Upper lobe of left lung (tissue), 6 donors: Measurements from ENCODE around the gene IL1RAP. TPM values are rescaled to one million over a fixed set of nuclear protein-coding genes. Genes with fewer than 3 reads are reported as not detected.

Experiments
- ATAC-seq, 2 donors: fragments of 200-7000 bp; cut with Tn5 transposase; one replicate each; pipeline ENCODE4 v1.9.1; 2022; ENCODE audit warnings: mild to moderate bottlenecking in 2 of 2, moderate library complexity in 2 of 2; ENCODE audit not compliant: low FRiP score in 2 of 2
- DNase-seq, 2 donors: peaks; one replicate each; pipeline ENCODE4 v3.0.0-alpha.2; 2019 to 2020
- H3K27ac ChIP-seq, 4 donors: fragments of 200-600 bp; sonication (generic); one replicate each; pipeline ENCODE4 v1.5.1; 2016 to 2019
- H3K27me3 ChIP-seq, 4 donors: fragments of 200-600 bp; sonication (generic); one replicate each; pipeline ENCODE4 v1.5.1; 2017 to 2019
- H3K36me3 ChIP-seq, 4 donors: fragments of 200-600 bp; sonication (generic); one replicate each; pipeline ENCODE4 v1.5.1; 2016 to 2019
- H3K4me1 ChIP-seq, 4 donors: fragments of 200-600 bp; sonication (generic); one replicate each; pipeline ENCODE4 v1.5.1; 2018 to 2019
- H3K4me3 ChIP-seq, 4 donors: fragments of 200-600 bp; sonication (generic); one replicate each; pipeline ENCODE4 v1.5.1; 2017 to 2019; ENCODE audit warnings: mild to moderate bottlenecking in 2 of 4, moderate library complexity in 1 of 4
- H3K9me3 ChIP-seq, 4 donors: fragments of 200-600 bp; sonication (generic); one replicate each; pipeline ENCODE4 v1.5.1; 2018 to 2019
- CTCF ChIP-seq, 6 experiments: fragments of 450-650 bp in 4 of 6; fragments of 200-600 bp in 2 of 6; sonication (generic) in 2 of 6; IDR thresholded peaks; one replicate each; pipeline ENCODE4 v1.5.1; 2016 to 2019; ENCODE audit warnings: antibody characterized with exemption in 6 of 6
- EP300 ChIP-seq, 4 donors: sonication (generic); formaldehyde crosslinking; IDR thresholded peaks; one replicate each; pipeline ENCODE4 v1.5.1; 2017; ENCODE audit warnings: antibody characterized with exemption in 4 of 4, control low read depth in 2 of 4
- POLR2A ChIP-seq, 4 donors: fragments of 450-650 bp; IDR thresholded peaks; one replicate each; pipeline ENCODE4 v1.5.1; 2016 to 2017; ENCODE audit warnings: antibody characterized with exemption in 4 of 4, mild to moderate bottlenecking in 2 of 4
- POLR2AphosphoS5 ChIP-seq, 2 donors: sonication (generic); formaldehyde crosslinking; IDR thresholded peaks; one replicate each; pipeline ENCODE4 v1.5.1; 2017; ENCODE audit warnings: antibody characterized with exemption in 2 of 2
- WGBS, 2 donors: methylation state at CpG; one replicate each; pipeline ENCODE4 v1.1.5; 2017 to 2018; 5-methylcytosine and 5-hydroxymethylcytosine counted together
- total RNA-seq, 6 donors: library from RNA; depleted of rRNA in 4 of 6; stranded (reverse); fragments of >200 nt in 4 of 6; gene quantifications; one replicate each; pipeline versions ENCODE4 v1.1.0 to v1.2.1, GENCODE V29; 2016 to 2021
- donor health status: DM: no; HTN: no; CAD: no; lungs with moderate emphysema.
- donor health status: DM: no; HTN: yes; CAD: no; lungs with severe emphysema.

Gene IL1RAP
- total RNA-seq, 6 donors from 2014 or later, result 6.3 to 29.8 (median 22.7) TPM

GRCh38 chr3:190646996-190647395, 133.1 kb downstream of the IL1RAP start:
- Histone ChIP-seq H3K4me1 (no peaks in the 10 kb centered on the region), H3K27ac (no peak overlapping the region), H3K9me3 (no peaks in the 10 kb centered on the region), H3K4me3 (no peak overlapping the region), H3K36me3 (peaks cover 0 to 15% (median 0%) of the 10 kb centered on the region in 4 donors), H3K27me3 (no peaks in the 10 kb centered on the region)
- ATAC-seq, result no peak
- TF ChIP-seq CTCF (IDR thresholded peaks at IDR 0.05) (no peak), POLR2A (IDR thresholded peaks at IDR 0.05) (no peak), EP300 (IDR thresholded peaks at IDR 0.05) (no peak)
- WGBS, 2 donors, result 81 to 82% methylated on average over 2 of the region's 2 CpGs
- DNase-seq, result no peak

DNA sequence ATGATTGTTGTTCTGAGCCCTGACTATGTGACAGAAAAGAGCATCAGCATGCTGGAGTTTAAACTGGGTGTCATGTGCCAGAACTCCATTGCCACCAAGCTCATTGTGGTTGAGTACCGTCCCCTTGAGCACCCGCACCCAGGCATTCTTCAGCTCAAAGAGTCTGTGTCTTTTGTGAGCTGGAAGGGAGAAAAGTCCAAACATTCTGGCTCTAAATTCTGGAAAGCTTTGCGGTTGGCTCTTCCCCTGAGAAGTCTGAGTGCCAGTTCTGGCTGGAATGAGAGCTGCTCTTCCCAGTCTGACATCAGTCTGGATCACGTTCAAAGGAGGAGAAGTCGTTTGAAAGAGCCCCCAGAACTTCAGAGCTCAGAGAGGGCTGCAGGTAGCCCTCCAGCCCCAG, 142.0 kb downstream of the IL1RAP start:
- Histone ChIP-seq H3K36me3 (no peaks in the 10 kb centered on the region), H3K27me3 (no peaks in the 10 kb centered on the region), H3K4me3 (no peak overlapping the region), H3K27ac (no peak overlapping the region), H3K9me3 (no peaks in the 10 kb centered on the region), H3K4me1 (no peaks in the 10 kb centered on the region)
- DNase-seq, result no peak
- ATAC-seq, result no peak
- 80 to 92% methylated on average over 3 to 5 of the region's 5 CpGs for WGBS, 2 donors
- TF ChIP-seq POLR2AphosphoS5 (IDR thresholded peaks at IDR 0.05) (no peak), EP300 (IDR thresholded peaks at IDR 0.05) (no peak), POLR2A (IDR thresholded peaks at IDR 0.05) (no peak), CTCF (IDR thresholded peaks at IDR 0.05) (no peak)

GRCh38 chr3:190658106-190658505, 144.2 kb downstream of the IL1RAP start:
- Histone ChIP-seq H3K36me3 (no peaks in the 10 kb centered on the region), H3K27me3 (no peaks in the 10 kb centered on the region), H3K27ac (no peak overlapping the region), H3K4me3 (no peak overlapping the region), H3K9me3 (no peaks in the 10 kb centered on the region), H3K4me1 (no peaks in the 10 kb centered on the region)
- ATAC-seq (no peak), DNase-seq (no peak)
- 79 to 89% methylated on average over 1 of the region's 1 CpG for WGBS, 2 donors
- TF ChIP-seq CTCF (IDR thresholded peaks at IDR 0.05) (no peak), POLR2AphosphoS5 (IDR thresholded peaks at IDR 0.05) (no peak), EP300 (IDR thresholded peaks at IDR 0.05) (no peak), POLR2A (IDR thresholded peaks at IDR 0.05) (no peak)

GRCh38 chr3:190666821-190667220, 152.9 kb downstream of the IL1RAP start:
- Histone ChIP-seq H3K4me3 (no peak overlapping the region), H3K27me3 (no peaks in the 10 kb centered on the region), H3K36me3 (no peaks in the 10 kb centered on the region), H3K4me1 (no peaks in the 10 kb centered on the region), H3K9me3 (no peaks in the 10 kb centered on the region), H3K27ac (no peak overlapping the region)
- TF ChIP-seq CTCF (IDR thresholded peaks at IDR 0.05) (no peak), EP300 (IDR thresholded peaks at IDR 0.05) (no peak), POLR2AphosphoS5 (IDR thresholded peaks at IDR 0.05) (no peak), POLR2A (IDR thresholded peaks at IDR 0.05) (no peak)
- DNase-seq (no peak), ATAC-seq (no peak)
- 75 to 85% methylated on average over 2 of the region's 2 CpGs for WGBS, 2 donors

GRCh38 chr3:190671658-190672057, 157.8 kb downstream of the IL1RAP start:
- WGBS, 2 donors, result 93 to 95% methylated on average over 4 of the region's 4 CpGs

More at GRCh38 chr3:190671658-190672057, 157.8 kb downstream of the IL1RAP start:
- H3K36me3 ChIP-seq, result no peaks in the 10 kb centered on the region
- no peaks in the 10 kb centered on the region for H3K27me3 ChIP-seq
- no peaks in the 10 kb centered on the region for H3K9me3 ChIP-seq
- H3K4me1 ChIP-seq, result no peaks in the 10 kb centered on the region
- no peak for TF ChIP-seq EP300 (IDR thresholded peaks at IDR 0.05)
- TF ChIP-seq POLR2A (IDR thresholded peaks at IDR 0.05), result no peak
- TF ChIP-seq POLR2AphosphoS5 (IDR thresholded peaks at IDR 0.05), result no peak
- no peak for TF ChIP-seq CTCF (IDR thresholded peaks at IDR 0.05)
- no peak for DNase-seq
- H3K27ac ChIP-seq, result no peak overlapping the region
- no peak overlapping the region for H3K4me3 ChIP-seq
- no peak for ATAC-seq
